GM19025 (cell line): ENCODE measurements around the gene MSANTD2.
"Not testable (repeated sequence)": the region's sequence is repeated elsewhere in the genome, so short reads cannot be mapped to it uniquely, and the experiment has no call there.

Experiments
- ATAC-seq: cut with Tn5 transposase; IDR thresholded peaks from one replicate; pipeline ENCODE4 v1.9.1; 2021; ENCODE audit warnings: mild to moderate bottlenecking, low read depth, moderate library complexity; ENCODE audit not compliant: unreplicated experiment

Gene MSANTD2

DNA sequence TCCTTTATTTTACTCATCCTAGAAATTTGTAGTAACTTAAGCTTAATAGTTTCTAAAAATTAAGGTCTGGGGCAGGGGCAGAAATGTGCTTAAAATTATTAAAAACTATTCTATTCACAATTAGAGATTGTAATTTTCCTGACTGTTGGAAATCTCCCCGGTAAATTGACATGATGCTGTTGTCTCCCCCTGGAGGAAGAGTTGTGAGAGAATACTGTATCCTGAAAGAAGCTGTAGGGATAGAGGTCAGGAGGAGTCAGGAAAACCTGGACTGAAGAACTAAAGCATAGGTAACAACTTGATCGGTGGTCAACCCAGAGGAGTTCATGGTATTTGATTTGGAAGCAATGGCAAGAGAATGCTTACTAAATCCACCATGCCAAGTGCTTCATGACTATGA lies 21.9 kb downstream of the MSANTD2 start:
- ATAC-seq: no peak

DNA sequence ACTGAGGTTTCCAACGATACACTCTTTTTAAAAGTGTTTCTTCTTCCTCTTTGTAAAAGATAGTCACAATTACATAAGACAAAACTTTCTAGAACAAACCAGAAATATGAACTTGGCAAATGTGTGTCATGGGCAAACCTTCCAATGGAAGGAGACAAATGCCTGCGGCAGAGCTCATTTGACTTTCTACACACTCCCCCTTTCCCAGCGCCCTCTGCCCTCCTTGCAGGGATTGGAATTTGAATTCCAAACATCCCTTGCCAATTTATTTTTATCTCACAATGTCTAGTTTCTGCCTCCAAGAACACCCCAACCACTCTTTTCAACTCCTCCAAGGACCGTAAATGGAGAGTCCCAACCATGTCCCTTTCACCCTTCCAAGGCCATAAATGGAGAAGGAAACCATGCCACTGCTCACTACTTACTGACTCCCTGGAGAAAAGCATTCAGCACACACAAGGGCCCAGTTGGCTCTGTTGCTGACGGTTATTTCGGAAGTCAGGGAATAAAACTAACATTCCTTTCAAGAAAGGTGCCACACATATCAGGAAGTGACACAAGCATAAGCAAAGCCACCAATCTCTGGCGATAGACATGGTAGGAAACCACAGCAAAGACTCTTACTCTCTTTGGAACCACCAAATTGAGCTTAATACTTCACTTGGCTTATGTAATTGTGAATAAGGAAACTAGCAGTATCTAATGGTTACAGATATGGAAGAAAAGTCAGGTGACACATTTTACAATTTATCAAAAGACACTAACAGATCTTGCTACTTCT lies 23.2 kb downstream of the MSANTD2 start:
- ATAC-seq: no peak

- ATAC-seq: not testable (repeated sequence)
Measured at GRCh38 chr11:124770959-124771358, 29.2 kb downstream of the MSANTD2 start.

GRCh38 chr11:124769806-124770774 lies 30.1 kb downstream of the MSANTD2 start:
- ATAC-seq: no peak

DNA sequence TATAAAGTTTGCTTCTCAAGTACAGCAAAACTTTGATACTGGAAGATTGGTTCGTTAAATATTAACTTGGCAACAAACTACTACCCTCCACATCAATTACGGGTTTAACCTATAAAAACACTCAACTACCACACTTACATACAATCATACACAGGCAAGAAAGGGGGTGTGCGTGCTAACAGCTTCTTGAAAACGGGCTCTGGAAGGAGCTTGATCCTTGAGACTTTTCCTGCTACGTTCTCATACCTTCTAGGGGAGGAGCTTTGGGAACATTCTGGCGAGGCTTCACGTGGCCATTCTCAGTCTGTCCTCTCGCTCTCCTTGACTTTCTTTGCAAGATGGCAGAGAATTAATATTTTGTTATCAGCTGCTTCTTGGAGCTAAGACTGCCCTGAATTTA lies 31.3 kb downstream of the MSANTD2 start:
- ATAC-seq: no peak

DNA sequence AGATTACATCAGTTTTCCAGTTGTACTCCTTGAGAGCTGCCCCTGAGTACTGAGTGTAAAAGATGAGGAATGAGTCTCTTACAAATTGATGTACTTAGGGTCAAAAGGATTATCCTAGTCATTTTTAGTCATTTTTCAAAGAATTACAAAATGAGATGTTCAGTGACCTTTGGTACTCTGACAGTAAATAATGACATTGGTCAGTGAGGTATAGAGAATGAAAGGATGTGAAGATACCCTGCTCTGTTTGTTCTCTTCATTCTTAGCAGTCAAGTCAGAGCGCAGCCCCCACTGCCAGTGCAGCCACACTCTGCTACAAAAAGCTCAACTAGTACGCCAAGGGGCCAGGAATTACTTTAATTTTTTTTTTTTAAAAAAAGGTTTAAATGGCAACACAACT lies 34.0 kb downstream of the MSANTD2 start:
- ATAC-seq: no peak

GRCh38 chr11:124763156-124763947 lies 36.9 kb downstream of the MSANTD2 start:
- ATAC-seq: no peak

GRCh38 chr11:124762624-124763155 lies 37.5 kb downstream of the MSANTD2 start:
- peak; percentile 8 for ATAC-seq

- peak; percentile 62 for ATAC-seq
Measured at GRCh38 chr11:124762105-124762623, 38.0 kb downstream of the MSANTD2 start, which contains the start of gene ESAM. ESAM (minus strand) TSS chr11:124762290; CDS start chr11:124762154, 136 bp downstream.

- no peak for ATAC-seq
Measured at GRCh38 chr11:124761301-124762104, 38.7 kb downstream of the MSANTD2 start.

- ATAC-seq: no peak
Measured at GRCh38 chr11:124760806-124761205, 39.4 kb downstream of the MSANTD2 start.

DNA sequence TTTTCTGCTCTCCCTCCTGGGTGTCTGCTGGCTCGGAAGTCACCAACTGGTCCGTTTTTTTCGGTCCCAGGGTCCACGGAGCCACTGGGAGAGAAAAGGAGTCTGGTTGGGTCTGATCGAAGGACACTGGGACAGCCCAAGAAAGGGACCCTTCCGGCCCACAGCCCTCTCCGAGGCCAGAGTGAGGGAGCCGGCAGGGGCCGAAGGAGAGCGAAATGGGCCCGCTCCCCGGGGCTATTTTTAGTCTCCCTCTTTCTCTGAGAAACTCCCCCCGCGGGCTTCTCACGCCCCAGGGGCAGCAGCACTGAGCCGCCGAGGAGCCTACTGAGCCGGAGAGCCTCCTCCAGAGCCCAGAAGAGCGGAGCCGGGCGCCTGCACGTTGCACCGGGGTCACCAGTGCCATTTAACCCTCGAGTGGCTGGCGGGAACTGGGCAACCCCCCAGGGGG lies 40.0 kb downstream of the MSANTD2 start:
- peak; percentile 21 for ATAC-seq

- no peak for ATAC-seq
Measured at GRCh38 chr11:124759266-124760204, 40.7 kb downstream of the MSANTD2 start.

GRCh38 chr11:124758355-124759265 lies 41.6 kb downstream of the MSANTD2 start:
- ATAC-seq: peak; percentile 37

DNA sequence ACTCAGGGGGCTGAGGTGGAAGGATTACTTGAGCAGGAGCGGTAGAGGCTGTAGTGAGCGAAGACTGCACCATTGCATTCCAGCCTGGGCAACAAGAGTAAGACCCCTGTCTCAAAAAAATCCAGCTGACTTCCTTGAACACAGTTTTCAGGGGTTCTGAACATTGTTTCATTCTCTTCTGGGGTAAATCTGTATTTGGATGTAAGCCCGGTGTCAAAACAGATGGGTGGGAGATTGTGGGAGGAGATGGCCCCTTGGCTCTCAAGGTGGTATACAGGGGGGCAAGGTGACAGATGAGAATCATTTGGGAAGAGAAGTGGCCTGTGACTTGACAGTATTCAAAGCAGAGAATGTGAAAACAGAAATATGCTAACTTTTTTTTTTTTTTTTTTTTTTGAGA lies 42.9 kb downstream of the MSANTD2 start:
- ATAC-seq: no peak

- no peak for ATAC-seq
Measured at GRCh38 chr11:124756753-124757227, 43.4 kb downstream of the MSANTD2 start.
